ENCODE data around the gene FBLN2.

Gene FBLN2

GRCh38 chr3:13553686-13554085, 4.8 kb downstream of the FBLN2 start:
- H3K4me3 ChIP-seq (ENCODE audit: low read depth in 1 of 2, low read length in 2 of 2): no peak overlapping the region
- no peaks in the 10 kb centered on the region for H3K9me3 ChIP-seq (ENCODE audit: insufficient read depth, low read length, severe bottlenecking)
- H3K27ac ChIP-seq (ENCODE audit: low read length): no peak overlapping the region
- ATAC-seq (ENCODE audit: insufficient read depth, low read depth) (no peak), DNase-seq (peak; percentile 37)
- no peak overlapping the region for H2AFZ ChIP-seq (ENCODE audit: low read depth, low read length)
- H3K36me3 ChIP-seq (ENCODE audit: insufficient read depth, low read length): no peaks in the 10 kb centered on the region
- H3K9ac ChIP-seq (ENCODE audit: low read depth, low read length): no peak overlapping the region
- H3K4me1 ChIP-seq (ENCODE audit: insufficient read depth, low read length): peaks cover 30% of the 10 kb centered on the region
- no peak for TF ChIP-seq CTCF (IDR thresholded peaks at IDR 0.05; ENCODE audit: borderline replicate concordance, extremely low read depth, low read length, poor library complexity, severe bottlenecking)
- no peaks in the 10 kb centered on the region for H3K27me3 ChIP-seq (ENCODE audit: insufficient read depth, low read length, poor library complexity)
- no peaks in the 10 kb centered on the region for H4K20me1 ChIP-seq (ENCODE audit: insufficient read depth, low read length)
- no peak overlapping the region for H3K4me2 ChIP-seq (ENCODE audit: insufficient read depth, low read length)
- H3K79me2 ChIP-seq (ENCODE audit: insufficient read depth, low read length): no peaks in the 10 kb centered on the region

- H2AFZ ChIP-seq (ENCODE audit: low read depth, low read length): no peak overlapping the region
- no peaks in the 10 kb centered on the region for H3K79me2 ChIP-seq (ENCODE audit: insufficient read depth, low read length)
Measured at GRCh38 chr3:13555753-13556152, 6.8 kb downstream of the FBLN2 start.

DNA sequence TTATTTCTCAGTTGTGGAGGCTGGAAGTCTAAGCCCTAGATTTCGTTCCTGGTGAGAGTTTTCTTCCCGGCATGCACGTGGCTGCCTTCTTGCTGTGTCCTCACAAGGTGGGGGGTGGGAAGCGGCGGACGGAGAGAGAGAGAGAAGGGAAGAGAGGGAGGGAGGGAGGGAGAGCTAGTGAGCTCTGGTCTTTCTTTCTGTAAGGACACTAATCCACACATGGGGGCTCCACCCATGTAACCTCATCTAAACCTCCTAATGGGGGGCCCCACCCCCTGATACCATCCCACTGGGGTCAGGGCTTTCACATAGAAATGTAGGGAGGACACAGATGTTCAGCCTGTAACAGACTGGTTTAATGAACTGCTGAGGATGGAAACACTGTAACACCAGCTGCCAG, 7.3 kb downstream of the FBLN2 start:
- Histone ChIP-seq H3K79me2 (ENCODE audit: insufficient read depth, low read length) (no peaks in the 10 kb centered on the region), H4K20me1 (ENCODE audit: insufficient read depth, low read length) (no peaks in the 10 kb centered on the region), H3K9me3 (ENCODE audit: insufficient read depth, low read length, severe bottlenecking) (no peaks in the 10 kb centered on the region), H3K36me3 (ENCODE audit: insufficient read depth, low read length) (no peaks in the 10 kb centered on the region), H3K4me2 (ENCODE audit: insufficient read depth, low read length) (no peak overlapping the region), H3K27ac (ENCODE audit: low read length) (peak overlapping the region; percentile 76), H2AFZ (ENCODE audit: low read depth, low read length) (peak overlapping the region; percentile 36; the same call in 1 of the 2 replicates), H3K27me3 (ENCODE audit: insufficient read depth, low read length, poor library complexity) (no peaks in the 10 kb centered on the region), H3K4me1 (ENCODE audit: insufficient read depth, low read length) (peaks cover 22% of the 10 kb centered on the region), H3K9ac (ENCODE audit: low read depth, low read length) (peak overlapping the region; percentile 22; the same call in 1 of the 2 replicates), H3K4me3 (ENCODE audit: low read depth in 1 of 2, low read length in 2 of 2) (no peak overlapping the region)
- DNase-seq (peak; percentile 36), ATAC-seq (ENCODE audit: insufficient read depth, low read depth) (peak; percentile 44; the same call in 1 of the 3 replicates)
- TF ChIP-seq EZH2 (IDR thresholded peaks at IDR 0.05; ENCODE audit: borderline replicate concordance, low read depth, low read length, severe bottlenecking) (no peak), CTCF (IDR thresholded peaks at IDR 0.05; ENCODE audit: borderline replicate concordance, extremely low read depth, low read length, poor library complexity, severe bottlenecking) (no peak)

More at GRCh38 chr3:13555753-13556152, 6.8 kb downstream of the FBLN2 start:
- no peak for DNase-seq
- Histone ChIP-seq H4K20me1 (ENCODE audit: insufficient read depth, low read length) (no peaks in the 10 kb centered on the region), H3K27ac (ENCODE audit: low read length) (peak overlapping the region; percentile 76), H3K9ac (ENCODE audit: low read depth, low read length) (no peak overlapping the region), H3K27me3 (ENCODE audit: insufficient read depth, low read length, poor library complexity) (no peaks in the 10 kb centered on the region), H3K4me3 (ENCODE audit: low read depth in 1 of 2, low read length in 2 of 2) (no peak overlapping the region), H3K9me3 (ENCODE audit: insufficient read depth, low read length, severe bottlenecking) (no peaks in the 10 kb centered on the region), H3K36me3 (ENCODE audit: insufficient read depth, low read length) (no peaks in the 10 kb centered on the region), H3K4me2 (ENCODE audit: insufficient read depth, low read length) (no peak overlapping the region), H3K4me1 (ENCODE audit: insufficient read depth, low read length) (peaks cover 22% of the 10 kb centered on the region)
- ATAC-seq (ENCODE audit: insufficient read depth, low read depth): no peak
- TF ChIP-seq CTCF (IDR thresholded peaks at IDR 0.05; ENCODE audit: borderline replicate concordance, extremely low read depth, low read length, poor library complexity, severe bottlenecking) (no peak), EZH2 (IDR thresholded peaks at IDR 0.05; ENCODE audit: borderline replicate concordance, low read depth, low read length, severe bottlenecking) (no peak)

DNA sequence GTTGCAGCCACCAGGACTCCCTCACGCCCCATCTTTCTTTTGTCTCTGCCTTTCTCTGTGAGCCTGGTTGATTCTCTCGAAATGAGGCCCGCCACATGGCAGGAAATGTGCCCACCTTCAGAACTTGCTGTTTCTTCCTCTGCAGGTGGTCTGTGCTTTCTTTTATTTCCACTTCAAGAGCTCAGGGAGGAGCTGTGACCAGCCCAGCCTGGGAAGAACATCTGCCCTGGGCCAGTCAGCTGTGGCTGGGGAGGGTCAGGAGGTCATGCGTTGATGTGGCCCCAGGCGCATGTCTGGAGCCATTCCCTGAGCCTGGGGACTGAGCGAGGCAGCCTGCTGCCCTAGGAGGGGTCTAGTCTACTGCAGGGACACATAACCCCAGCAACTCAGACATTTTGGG, 8.0 kb downstream of the FBLN2 start:
- peaks cover 22% of the 10 kb centered on the region for H3K4me1 ChIP-seq (ENCODE audit: insufficient read depth, low read length)
- H3K9ac ChIP-seq (ENCODE audit: low read depth, low read length): peak overlapping the region; percentile 22; the same call in 1 of the 2 replicates
- no peaks in the 10 kb centered on the region for H3K79me2 ChIP-seq (ENCODE audit: insufficient read depth, low read length)
- H2AFZ ChIP-seq (ENCODE audit: low read depth, low read length): peak overlapping the region; percentile 36
- H3K4me2 ChIP-seq (ENCODE audit: insufficient read depth, low read length): no peak overlapping the region
- no peaks in the 10 kb centered on the region for H3K9me3 ChIP-seq (ENCODE audit: insufficient read depth, low read length, severe bottlenecking)
- ATAC-seq (ENCODE audit: insufficient read depth, low read depth) (peak; percentile 80), DNase-seq (peak; percentile 76)
- H3K27me3 ChIP-seq (ENCODE audit: insufficient read depth, low read length, poor library complexity): no peaks in the 10 kb centered on the region
- no peaks in the 10 kb centered on the region for H3K36me3 ChIP-seq (ENCODE audit: insufficient read depth, low read length)
- TF ChIP-seq CTCF (IDR thresholded peaks at IDR 0.05; ENCODE audit: borderline replicate concordance, extremely low read depth, low read length, poor library complexity, severe bottlenecking) (no peak), EZH2 (IDR thresholded peaks at IDR 0.05; ENCODE audit: borderline replicate concordance, low read depth, low read length, severe bottlenecking) (no peak)
- no peaks in the 10 kb centered on the region for H4K20me1 ChIP-seq (ENCODE audit: insufficient read depth, low read length)
- peak overlapping the region; percentile 76 for H3K27ac ChIP-seq (ENCODE audit: low read length)
- H3K4me3 ChIP-seq (ENCODE audit: low read depth in 1 of 2, low read length in 2 of 2): no peak overlapping the region
